H1 (cell line): ENCODE measurements around the gene IGFALS. TPM values are rescaled to one million over a fixed set of nuclear protein-coding genes. Genes with fewer than 3 reads are reported as not detected.

Experiments
- CTCF ChIA-PET: fragments of 300-600 bp; sonication (Branson Sonifier 250); formaldehyde crosslinking; loops from one replicate; lab custom pipeline; 2021; ENCODE audit not compliant: partially characterized antibody; lab: Charles Lee
- POLR2A ChIA-PET: fragments of 300-600 bp; sonication (Branson Sonifier 250); formaldehyde crosslinking; loops from one replicate; lab custom pipeline; 2021; ENCODE audit warnings: inconsistent platforms; ENCODE audit not compliant: partially characterized antibody; lab: Charles Lee
- DNase-seq, 2 experiments: peaks; one replicate each; pipeline versions ENCODE4 v3.0.0 to v3.0.0-alpha.2; 2010 to 2022; ENCODE audit warnings: low spot score in 2 of 2, low read depth in 1 of 2, mixed read lengths in 1 of 2
- FAIRE-seq: peaks from 2 replicates; lab custom pipeline; 2011; peaks lifted over from hg19 to GRCh38; lab: Jason Lieb, UNC
- H2AFZ ChIP-seq: 2 replicates; pipeline ENCODE4 v1.8.1; 2012; ENCODE audit warnings: low read length, inconsistent platforms
- H2AK5ac ChIP-seq: 2 replicates; pipeline ENCODE4 v1.6.1; 2013; ENCODE audit warnings: low read depth, low read length
- H2BK120ac ChIP-seq: replicated peaks from 2 replicates; pipeline ENCODE3; 2013; ENCODE audit warnings: low read depth, low read length, inconsistent platforms
- H2BK12ac ChIP-seq: 2 replicates; pipeline ENCODE4 v1.6.1; 2013; ENCODE audit warnings: low read depth, low read length
- H2BK15ac ChIP-seq: 2 replicates; pipeline ENCODE4 v1.6.1; 2013; ENCODE audit warnings: low read length
- H2BK20ac ChIP-seq: 2 replicates; pipeline ENCODE4 v1.6.1; 2013; ENCODE audit warnings: low read length
- H2BK5ac ChIP-seq: 2 replicates; pipeline ENCODE4 v1.6.1; 2013; ENCODE audit warnings: low read depth, low read length
- H3K14ac ChIP-seq: 2 replicates; pipeline ENCODE4 v1.6.1; 2013; ENCODE audit warnings: inconsistent platforms; ENCODE audit not compliant: insufficient read length
- H3K18ac ChIP-seq: 2 replicates; pipeline ENCODE4 v1.6.1; 2013; ENCODE audit warnings: low read length; ENCODE audit errors: extremely low read depth
- H3K23ac ChIP-seq: 2 replicates; pipeline ENCODE4 v1.6.1; 2013; ENCODE audit warnings: inconsistent platforms; ENCODE audit not compliant: insufficient read length
- H3K23me2 ChIP-seq: 2 replicates; pipeline ENCODE4 v1.6.1; 2013; ENCODE audit warnings: low read depth, low read length
- H3K27ac ChIP-seq: 2 replicates; pipeline ENCODE4 v1.6.1; 2011; ENCODE audit warnings: low read depth, low read length, inconsistent platforms
- H3K27me3 ChIP-seq, 4 experiments: replicated peaks in 1 of 4; 1 replicate in 1 of 4; 2 replicates in 3 of 4; pipeline versions ENCODE4 v1.6.1 to v1.8.1; 2011 to 2013; ENCODE audit warnings: low read length in 3 of 4, mild to moderate bottlenecking in 3 of 4, inconsistent platforms in 2 of 4, mixed read lengths in 2 of 4, moderate library complexity in 1 of 4; ENCODE audit not compliant: control insufficient read depth in 3 of 4, insufficient read depth in 3 of 4; ENCODE audit errors: extremely low read depth in 1 of 4
- H3K36me3 ChIP-seq, 4 experiments: 2 replicates each; pipeline versions ENCODE4 v1.6.1 to v1.8.1; 2011 to 2013; ENCODE audit warnings: mild to moderate bottlenecking in 4 of 4, low read length in 3 of 4, moderate library complexity in 2 of 4, control low read depth in 1 of 4, inconsistent platforms in 1 of 4; ENCODE audit not compliant: insufficient read depth in 4 of 4, control insufficient read depth in 2 of 4
- H3K4ac ChIP-seq: replicated peaks from 2 replicates; pipeline ENCODE3; 2013; ENCODE audit warnings: low read length, low read depth, mixed read lengths, inconsistent platforms; ENCODE audit not compliant: insufficient read length
- H3K4me1 ChIP-seq, 4 experiments: replicated peaks in 1 of 4; 1 replicate in 1 of 4; 2 replicates in 3 of 4; pipeline versions ENCODE4 v1.6.1 to v1.8.1; 2011 to 2013; ENCODE audit warnings: low read length in 3 of 4, inconsistent platforms in 2 of 4, mixed read lengths in 1 of 4; ENCODE audit not compliant: insufficient read depth in 4 of 4, control insufficient read depth in 3 of 4
- H3K4me2 ChIP-seq, 2 experiments: 2 replicates each; pipeline versions ENCODE4 v1.6.1 to v1.8.1; 2011 to 2013; ENCODE audit warnings: low read depth in 2 of 2, low read length in 2 of 2, control low read depth in 1 of 2, inconsistent platforms in 1 of 2, mild to moderate bottlenecking in 1 of 2; ENCODE audit not compliant: insufficient read depth in 1 of 2
- H3K4me3 ChIP-seq, 4 experiments: fragments of 200-600, 300-600 bp in 1 of 4; sonication (generic), shearing (Covaris generic), sonication (Bioruptor Twin) in 1 of 4; 2 replicates each; pipeline versions ENCODE4 v1.5.1 to v1.8.1; 2011 to 2016; ENCODE audit warnings: low read length in 4 of 4, low read depth in 3 of 4, control low read depth in 2 of 4, inconsistent platforms in 2 of 4, mild to moderate bottlenecking in 2 of 4, mixed read lengths in 1 of 4, moderate library complexity in 1 of 4; ENCODE audit not compliant: insufficient read depth in 2 of 4; ENCODE audit errors: extremely low read depth in 1 of 4
- H3K56ac ChIP-seq: replicated peaks from 2 replicates; pipeline ENCODE3; 2013; ENCODE audit warnings: low read depth, mild to moderate bottlenecking, mixed read lengths, low read length, inconsistent platforms; ENCODE audit not compliant: insufficient read length
- H3K79me1 ChIP-seq: 2 replicates; pipeline ENCODE4 v1.6.1; 2013; ENCODE audit warnings: low read depth, low read length, control low read depth
- H3K79me2 ChIP-seq, 2 experiments: 2 replicates each; pipeline versions ENCODE4 v1.6.1 to v1.8.1; 2012 to 2013; ENCODE audit warnings: low read length in 2 of 2, mild to moderate bottlenecking in 2 of 2, inconsistent platforms in 1 of 2; ENCODE audit not compliant: insufficient read depth in 2 of 2, control insufficient read depth in 1 of 2
- H3K9ac ChIP-seq, 4 experiments: replicated peaks in 1 of 4; 1 replicate in 1 of 4; 2 replicates in 3 of 4; pipeline versions ENCODE4 v1.6.1 to v1.8.1; 2011 to 2013; ENCODE audit warnings: low read depth in 3 of 4, low read length in 3 of 4, control low read depth in 2 of 4, mild to moderate bottlenecking in 2 of 4, moderate library complexity in 2 of 4, inconsistent platforms in 1 of 4; ENCODE audit errors: extremely low read depth in 1 of 4
- H3K9me3 ChIP-seq, 2 experiments: 2 replicates each; pipeline versions ENCODE4 v1.6.1 to v1.8.1; 2012 to 2013; ENCODE audit warnings: mild to moderate bottlenecking in 2 of 2, moderate library complexity in 2 of 2, control low read depth in 1 of 2, inconsistent platforms in 1 of 2, low read depth in 1 of 2, low read length in 1 of 2, mixed read lengths in 1 of 2; ENCODE audit not compliant: insufficient read depth in 2 of 2
- H4K20me1 ChIP-seq, 2 experiments: replicated peaks in 1 of 2; 2 replicates each; pipeline versions ENCODE3 to v1.8.1; 2011 to 2013; ENCODE audit warnings: inconsistent platforms in 2 of 2, low read length in 2 of 2, mild to moderate bottlenecking in 1 of 2; ENCODE audit not compliant: insufficient read depth in 2 of 2, control insufficient read depth in 1 of 2
- H4K5ac ChIP-seq: 2 replicates; pipeline ENCODE4 v1.6.1; 2013; ENCODE audit warnings: low read length, low read depth, mixed read lengths, inconsistent platforms; ENCODE audit not compliant: insufficient read length
- H4K8ac ChIP-seq: 2 replicates; pipeline ENCODE4 v1.8.0; 2013; ENCODE audit warnings: mild to moderate bottlenecking, moderate library complexity, low read length, inconsistent platforms; ENCODE audit not compliant: insufficient read depth; ENCODE audit errors: extremely low read depth
- H4K91ac ChIP-seq: replicated peaks from 2 replicates; pipeline ENCODE3; 2013; ENCODE audit warnings: low read length, mixed read lengths, inconsistent platforms; ENCODE audit not compliant: insufficient read length
- RFX5 ChIP-seq: IDR thresholded peaks from 2 replicates; pipeline ENCODE4 v1.6.1; 2011; ENCODE audit warnings: low read depth, low read length, improper control_type of control experiment, borderline replicate concordance
- RXRA ChIP-seq: IDR thresholded peaks from 2 replicates; pipeline ENCODE4 v1.6.1; 2011; ENCODE audit warnings: low read depth, mild to moderate bottlenecking, low read length, moderate library complexity; ENCODE audit not compliant: insufficient read depth
- SP4 ChIP-seq: IDR thresholded peaks from 2 replicates; pipeline ENCODE4 v1.6.1; 2012; ENCODE audit warnings: low read length, inconsistent platforms
- WGBS, 2 experiments: shearing (Covaris generic) in 1 of 2; methylation state at CpG; one replicate each; pipeline versions ENCODE4 v1.1.6 to v1.1.7; 2013 to 2015; ENCODE audit warnings: low lambda C conversion rate in 2 of 2, mixed read lengths in 2 of 2, inconsistent platforms in 1 of 2, low coverage in 1 of 2, missing lambda C conversion rate in 1 of 2; ENCODE audit not compliant: insufficient replicate concordance in 2 of 2, insufficient coverage in 1 of 2, insufficient read length in 1 of 2; ENCODE audit errors: extremely low coverage in 1 of 2, missing lambda C conversion rate in 1 of 2; 5-methylcytosine and 5-hydroxymethylcytosine counted together
- polyA plus RNA-seq, 7 experiments: library from polyadenylated mRNA; depleted of rRNA in 3 of 7; stranded (reverse) in 5 of 7; unstranded in 2 of 7; fragments of >200 nt in 5 of 7; fragments of 200-250 nt in 2 of 7; gene quantifications; 1 replicate in 5 of 7; 2 replicates in 1 of 7; 4 replicates in 1 of 7; pipeline versions ENCODE4 v1.2.1 to v1.2.3, GENCODE V29; 2011 to 2013; ENCODE audit warnings: missing spikeins in 2 of 7, mixed read lengths in 2 of 7
- total RNA-seq: library from RNA; stranded (reverse); fragmentation: NEBNext Ultra II Directional; extraction: Animal tissue kit (Norgen Biotek cat#: 25700); gene quantifications from 2 replicates; pipeline ENCODE4 v1.2.1, GENCODE V29; 2021
- TF ChIP-seq, protein P1 (sequence below): IDR thresholded peaks from 2 replicates; pipeline ENCODE4 v1.6.1; 2012; ENCODE audit warnings: inconsistent platforms

The IGFALS gene
- total and polyA plus RNA-seq, 2 of the 8 experiments (the other 6 are each of a cell fraction or from before 2014, with no cell fraction given), result not detected

DNA sequence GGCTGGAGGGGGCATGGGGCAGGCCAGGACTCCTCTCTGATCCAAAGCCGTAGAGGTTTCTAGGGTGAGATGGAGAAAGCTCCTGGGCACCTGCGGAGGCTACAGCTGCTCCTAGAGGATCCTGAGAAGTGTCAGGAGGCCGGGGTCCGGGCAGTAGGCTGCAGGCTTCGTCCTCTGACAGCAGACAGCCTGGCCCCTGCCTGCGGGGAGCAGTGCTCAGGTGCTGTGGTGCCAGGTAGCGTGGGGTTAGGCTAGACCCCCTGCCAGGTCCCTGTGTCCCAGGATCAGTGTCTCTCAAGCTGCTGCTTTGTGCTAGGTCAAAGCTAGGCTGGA is 19.1 kb downstream of the IGFALS start:
- H2AK5ac ChIP-seq, result 0 out of 2 replicates have a peak overlapping the region, but pooled peaks have one; percentile 40
- H3K9me3 ChIP-seq, result no peaks in the 10 kb centered on the region
- DNase-seq (no peak), FAIRE-seq (no peak)
- H2BK5ac ChIP-seq, result no peak overlapping the region
- peaks cover 0 to 15% of the 10 kb centered on the region in 2 experiments; a peak in 1 of 4 replicates for H3K79me2 ChIP-seq
- no peak overlapping the region for H2BK20ac ChIP-seq
- H2BK12ac ChIP-seq, result no peak overlapping the region
- peak overlapping the region; percentile 70 to 90 for H3K4me2 ChIP-seq
- H3K23me2 ChIP-seq, result peaks cover 17% of the 10 kb centered on the region
- H3K36me3 ChIP-seq, result peaks cover 0 to 23% (median 8%) of the 10 kb centered on the region in 4 experiments; a peak in 5 of 8 replicates
- H3K14ac ChIP-seq, result no peak overlapping the region
- H3K79me1 ChIP-seq, result peaks cover 6% of the 10 kb centered on the region
- peaks cover 0 to 12% (median 10%) of the 10 kb centered on the region in 4 experiments; a peak in 5 of 7 replicates for H3K4me1 ChIP-seq
- no peak overlapping the region for H3K4ac ChIP-seq
- H4K91ac ChIP-seq, result no peak overlapping the region
- POLR2A ChIA-PET, result interaction anchor here (0.7 to 13.5 kb wide), 9 partner anchors 5 to 190 kb away, joined by 3 to 246 read pairs (median 7); partner anchors contain the start of genes EME2, JPT2, MRPS34 and NME3
- 86% methylated on average over 6 of the region's 7 CpGs; no CpG with 5 or more reads in 1 of the 2 experiments for WGBS, 2 experiments
- no peak overlapping the region for H2AFZ ChIP-seq
- no peaks in the 10 kb centered on the region for H3K27me3 ChIP-seq
- CTCF ChIA-PET, result interaction anchor here (0.6 to 2.7 kb wide), 11 partner anchors 9 to 49 kb away, joined by 3 to 13 read pairs (median 4); partner anchors contain the start of genes IGFALS, NUBP2 and SPSB3
- no peak overlapping the region for H2BK15ac ChIP-seq
- H4K5ac ChIP-seq, result no peak overlapping the region
- H3K56ac ChIP-seq, result no peak overlapping the region
- H3K23ac ChIP-seq, result no peak overlapping the region
- H3K18ac ChIP-seq, result no peak overlapping the region
- H4K8ac ChIP-seq, result peak overlapping the region; percentile 79; the same call in 1 of the 2 replicates
- H2BK120ac ChIP-seq, result no peak overlapping the region
- H3K27ac ChIP-seq, result no peak overlapping the region
- peaks cover 0 to 28% of the 10 kb centered on the region in 2 experiments for H4K20me1 ChIP-seq
- H3K4me3 ChIP-seq, result peak overlapping the region in 2 of 4 experiments; percentile 82 to 91; a peak in 2 of 8 replicates
- H3K9ac ChIP-seq, result no peak overlapping the region
- TF ChIP-seq RFX5 (no peak), SP4 (no peak), RXRA (no peak)
- TF ChIP-seq, protein P1, sequence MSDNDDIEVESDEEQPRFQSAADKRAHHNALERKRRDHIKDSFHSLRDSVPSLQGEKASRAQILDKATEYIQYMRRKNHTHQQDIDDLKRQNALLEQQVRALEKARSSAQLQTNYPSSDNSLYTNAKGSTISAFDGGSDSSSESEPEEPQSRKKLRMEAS, result no peak
